Pancreas (tissue), 10 donors: ENCODE results near the gene PKP1. TPM values are rescaled to one million over a fixed set of nuclear protein-coding genes. Genes with fewer than 3 reads are reported as not detected.

Source experiments
- ATAC-seq, 4 donors: fragments of 200-7000 bp; cut with Tn5 transposase; one replicate each; pipeline versions ENCODE4 v1.8.0 to v1.9.1; 2020; ENCODE audit warnings: mild to moderate bottlenecking in 4 of 4, moderate library complexity in 4 of 4
- DNase-seq, 6 donors: peaks; one replicate each; pipeline ENCODE4 v3.0.0-alpha.2; 2020
- FAIRE-seq: peaks from 2 replicates; lab custom pipeline; 2012; peaks lifted over from hg19 to GRCh38; lab: Jason Lieb, UNC
- H3K27ac ChIP-seq, 4 donors: fragments of 200-600 bp; sonication (generic); 1 replicate in 3 of 4; 2 replicates in 1 of 4; pipeline versions ENCODE4 v1.5.0 to v1.8.0; 2020
- H3K27me3 ChIP-seq, 4 donors: fragments of 200-600 bp; one replicate each; pipeline ENCODE4 v1.8.0; 2021
- H3K36me3 ChIP-seq, 3 donors: fragments of 200-600 bp; sonication (generic) in 1 of 3; one replicate each; pipeline versions ENCODE4 v1.5.0 to v1.8.0; 2020 to 2021
- H3K4me1 ChIP-seq, 3 donors: fragments of 200-600 bp; one replicate each; pipeline ENCODE4 v1.8.0; 2021
- H3K4me3 ChIP-seq, 4 donors: fragments of 200-600 bp; sonication (generic) in 2 of 4; one replicate each; pipeline versions ENCODE4 v1.5.0 to v1.8.0; 2020 to 2021
- H3K9me3 ChIP-seq, 4 donors: fragments of 200-600 bp; one replicate each; pipeline ENCODE4 v1.8.0; 2021
- CTCF ChIP-seq, 4 donors: fragments of 200-600 bp; sonication (generic) in 3 of 4; IDR thresholded peaks; one replicate each; pipeline versions ENCODE4 v1.5.0 to v1.8.0; 2021; ENCODE audit warnings: antibody characterized with exemption in 4 of 4
- WGBS, 2 donors: extraction: QIAGEN DNeasy Blood & Tissue Kit; methylation state at CpG; one replicate each; pipeline ENCODE4 v1.1.7; 2013; 5-methylcytosine and 5-hydroxymethylcytosine counted together
- intact Hi-C, 3 donors: fragments of 100-400 bp; cut with DNase I; formaldehyde crosslinking; loops; one replicate each; pipeline versions ENCODE4 v1.11.1 to v1.14.2; 2022
- polyA plus RNA-seq, 2 donors: library from polyadenylated mRNA; stranded (reverse); fragments of 200-250 nt; gene quantifications; one replicate each; pipeline ENCODE4 v1.2.3, GENCODE V29; 2013
- total RNA-seq, 6 donors: library from RNA; stranded (reverse); fragmentation: NEBNext Ultra II Directional in 4 of 6; extraction: Animal tissue kit (Norgen Biotek cat#: 25700) in 4 of 6; gene quantifications; one replicate each; pipeline versions ENCODE4 v1.2.1 to v1.2.4, GENCODE V29; 2021 to 2023
- donor health status: healthy with polysubstance abuse.
- donor health status: DM: no; HTN: no; CAD: no; lungs with moderate emphysema.
- donor health status: DM: no; HTN: no; CAD: no.
- donor health status: control.
- donor health status: control.
- donor health status: Bipolar disorder and iron deficiency.
- donor health status: DM: yes; HTN: yes; CAD: no.
- donor health status: DM: no; HTN: no; CAD: no.
- donor health status: DM: no; HTN: no; CAD: no.
- donor health status: DM: yes; HTN: yes; CAD: no.

The PKP1 gene
- total and polyA plus RNA-seq, 8 donors = 0.04 to 0.37 (median 0.12) TPM; not detected in 1

DNA sequence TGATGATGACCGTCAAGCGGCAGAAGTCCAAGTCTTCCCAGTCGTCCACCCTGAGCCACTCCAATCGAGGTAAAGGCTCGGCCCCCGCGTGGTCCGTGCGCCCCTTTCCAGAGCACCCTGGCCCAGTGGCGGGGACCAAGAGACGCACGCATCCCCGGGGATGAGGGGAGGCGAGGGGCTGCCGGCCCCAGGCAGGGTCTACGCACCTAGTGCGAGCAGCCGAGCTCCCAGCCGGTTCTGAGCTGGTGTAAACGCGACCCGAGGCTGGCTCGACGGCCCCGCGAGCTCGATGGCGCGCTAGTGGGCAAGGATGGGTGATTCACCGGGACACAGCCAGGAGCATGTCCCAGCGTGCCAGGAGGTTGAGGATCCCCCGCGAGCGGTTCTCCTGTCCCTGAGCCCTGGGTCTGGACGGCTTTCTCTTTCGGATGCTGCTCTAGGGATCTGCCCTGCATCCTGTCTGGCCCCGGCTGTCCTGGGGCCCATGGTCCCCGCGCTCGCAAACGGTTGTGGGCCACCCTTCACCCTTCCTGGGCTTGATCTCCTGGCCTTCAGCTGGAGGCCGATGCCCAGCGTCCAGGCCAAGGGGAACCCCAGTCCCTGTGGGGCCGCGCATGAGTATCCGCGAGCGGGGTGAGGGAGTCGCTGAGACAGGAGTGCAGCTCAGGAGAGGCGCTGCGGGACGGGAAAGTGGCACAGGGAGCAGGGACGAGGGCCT, 689 bp downstream of the PKP1 start:
- Histone ChIP-seq H3K27ac (no peak overlapping the region), H3K27me3 (peaks cover 0 to 9% (median 0%) of the 10 kb centered on the region in 4 donors), H3K4me1 (no peaks in the 10 kb centered on the region), H3K36me3 (no peaks in the 10 kb centered on the region), H3K9me3 (no peaks in the 10 kb centered on the region), H3K4me3 (no peak overlapping the region)
- DNase-seq (no peak), ATAC-seq (peak in 2 of 4 donors; percentile 11 to 12), FAIRE-seq (no peak)
- 32 to 33% methylated on average over 52 to 53 of the region's 53 CpGs for WGBS, 2 donors
- TF ChIP-seq CTCF (IDR thresholded peaks at IDR 0.05) = no peak
- intact Hi-C loops = no loop called here

DNA sequence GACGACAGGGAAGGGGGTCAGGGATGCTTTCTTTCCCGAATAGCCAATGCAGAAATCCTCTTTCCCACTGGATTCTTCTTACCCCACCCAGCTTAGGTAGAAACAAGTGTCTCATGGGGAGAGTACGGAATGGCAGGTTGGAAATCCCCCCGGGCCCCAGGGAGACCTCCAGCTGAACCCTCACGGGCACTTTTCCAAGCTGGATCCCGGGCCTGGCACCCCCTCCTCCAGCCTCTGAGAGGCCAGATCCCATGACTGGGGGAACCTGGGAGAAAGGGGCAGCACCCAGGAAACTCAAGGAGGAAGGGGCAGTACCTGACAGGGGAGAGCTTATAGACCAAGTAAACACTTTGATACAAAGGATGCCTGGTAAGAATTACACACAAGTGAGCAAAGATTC, 1.3 kb downstream of the PKP1 start:
- 70 to 71% methylated on average over 6 of the region's 6 CpGs for WGBS, 2 donors
- DNase-seq = no peak
- Histone ChIP-seq H3K4me3 (no peak overlapping the region), H3K36me3 (no peaks in the 10 kb centered on the region), H3K27me3 (peaks cover 0 to 9% (median 0%) of the 10 kb centered on the region in 4 donors), H3K9me3 (no peaks in the 10 kb centered on the region), H3K27ac (no peak overlapping the region), H3K4me1 (no peaks in the 10 kb centered on the region)
- no peak for ATAC-seq
- intact Hi-C loops = no loop called here
- no peak for FAIRE-seq
- TF ChIP-seq CTCF (IDR thresholded peaks at IDR 0.05) = no peak

- H3K27ac ChIP-seq = no peak overlapping the region
- 70 to 73% methylated on average over 7 of the region's 7 CpGs for WGBS, 2 donors
Measured at GRCh38 chr1:201285846-201286245, 2.5 kb downstream of the PKP1 start.

GRCh38 chr1:201286445-201286844, 3.1 kb downstream of the PKP1 start:
- H3K27me3 ChIP-seq = peaks cover 0 to 9% (median 0%) of the 10 kb centered on the region in 4 donors
- intact Hi-C loops = no loop called here
- no peak for ATAC-seq
- no peaks in the 10 kb centered on the region for H3K36me3 ChIP-seq
- FAIRE-seq = no peak
- no peak for TF ChIP-seq CTCF (IDR thresholded peaks at IDR 0.05)
- H3K27ac ChIP-seq = no peak overlapping the region
- no peaks in the 10 kb centered on the region for H3K4me1 ChIP-seq
- 68 to 85% methylated on average over 1 of the region's 1 CpG for WGBS, 2 donors
- DNase-seq = peak in 1 of 6 donors; percentile 29
- no peaks in the 10 kb centered on the region for H3K9me3 ChIP-seq
- no peak overlapping the region for H3K4me3 ChIP-seq

More at GRCh38 chr1:201285846-201286245, 2.5 kb downstream of the PKP1 start:
- Histone ChIP-seq H3K9me3 (no peaks in the 10 kb centered on the region), H3K4me3 (no peak overlapping the region), H3K36me3 (no peaks in the 10 kb centered on the region), H3K4me1 (no peaks in the 10 kb centered on the region), H3K27me3 (peaks cover 0 to 9% (median 0%) of the 10 kb centered on the region in 4 donors)
- ATAC-seq = no peak
- TF ChIP-seq CTCF (IDR thresholded peaks at IDR 0.05) = no peak
- FAIRE-seq = no peak
- no peak for DNase-seq
- intact Hi-C loops = no loop called here

DNA sequence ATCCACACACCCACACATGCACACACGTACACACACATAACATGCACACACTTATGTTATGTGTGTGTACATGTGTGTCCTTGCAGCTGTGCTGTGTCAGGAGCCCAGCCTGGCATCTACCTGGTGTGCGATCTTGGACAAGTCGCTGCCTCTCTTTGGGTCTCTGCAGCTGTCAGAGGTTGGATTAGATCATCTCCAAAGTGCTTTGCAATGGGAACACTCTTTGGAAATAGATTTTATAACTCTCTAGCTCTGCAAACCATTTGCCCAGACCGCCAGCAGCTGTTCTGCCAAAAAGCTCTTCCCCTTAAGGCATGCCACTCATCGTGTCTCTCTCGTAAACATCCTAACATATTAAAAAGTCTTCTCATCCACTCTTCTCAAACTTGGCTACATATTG, 4.7 kb downstream of the PKP1 start:
- intact Hi-C loops = no loop called here
- TF ChIP-seq CTCF (IDR thresholded peaks at IDR 0.05) = no peak
- H3K27ac ChIP-seq = no peak overlapping the region
- peak in 1 of 6 donors; percentile 21 for DNase-seq
- H3K4me1 ChIP-seq = no peaks in the 10 kb centered on the region
- no peaks in the 10 kb centered on the region for H3K9me3 ChIP-seq
- H3K36me3 ChIP-seq = no peaks in the 10 kb centered on the region
- no peak for ATAC-seq
- 79 to 93% methylated on average over 6 of the region's 6 CpGs for WGBS, 2 donors
- H3K27me3 ChIP-seq = peaks cover 0 to 9% (median 0%) of the 10 kb centered on the region in 4 donors
- H3K4me3 ChIP-seq = no peak overlapping the region
- FAIRE-seq = no peak
